Keratinocyte (primary cell): ENCODE results near the gene MGME1.

Experiments used
- EZH2 ChIP-seq: IDR thresholded peaks from one replicate; pipeline ENCODE4 v1.6.1; 2012; ENCODE audit warnings: inconsistent platforms, mild to moderate bottlenecking, low read length, moderate library complexity
- TF ChIP-seq, protein P1 (sequence below), 3 experiments: IDR thresholded peaks in 1 of 3; conservative IDR thresholded peaks in 1 of 3; optimal IDR thresholded peaks in 1 of 3; 2 replicates in 2 of 3; 3 replicates in 1 of 3; pipeline versions ENCODE3 to v1.5.1; 2011; ENCODE audit warnings: low read length in 3 of 3, mild to moderate bottlenecking in 3 of 3, moderate library complexity in 2 of 3, control low read depth in 1 of 3, inconsistent platforms in 1 of 3; ENCODE audit not compliant: insufficient read depth in 2 of 3; ENCODE audit errors: extremely low read depth in 1 of 3

DNA sequence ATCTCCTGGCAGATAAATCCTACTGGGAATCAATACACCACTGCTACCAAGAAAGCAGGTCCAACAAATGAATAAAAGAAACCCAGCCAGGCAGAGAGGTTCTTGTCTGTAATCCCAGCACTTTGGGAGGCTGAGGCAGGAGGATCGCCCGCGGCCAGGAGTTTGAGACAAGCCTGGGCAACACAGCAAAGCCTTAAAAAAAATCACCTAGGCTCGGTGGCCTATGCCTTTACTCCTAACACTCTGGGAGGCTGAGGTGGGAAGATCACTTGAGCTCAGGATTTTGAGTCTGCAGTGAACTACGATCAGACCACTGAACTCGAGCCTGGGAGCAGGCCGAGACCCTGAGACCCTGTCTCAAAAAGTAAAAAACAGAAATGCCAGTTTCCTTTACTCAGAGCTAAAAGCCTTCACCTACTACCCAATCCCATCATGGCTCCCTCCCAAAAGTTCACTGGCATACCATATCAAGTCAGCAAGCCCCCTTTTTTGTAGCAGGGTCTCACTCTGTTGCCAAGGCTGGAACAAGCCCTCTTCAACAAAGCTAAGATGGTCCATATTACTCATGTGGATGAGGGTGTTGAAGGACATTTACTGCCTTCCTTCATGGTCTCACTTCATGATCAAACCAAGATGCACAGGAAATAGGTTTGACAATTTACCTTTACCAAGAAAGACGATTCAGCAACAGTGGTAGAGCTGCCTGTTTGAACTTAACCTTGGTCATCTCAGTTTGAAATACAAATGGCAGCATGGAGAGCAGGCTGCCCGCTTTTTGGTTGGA, 5.5 kb upstream of the MGME1 start:
- TF ChIP-seq, protein P1, sequence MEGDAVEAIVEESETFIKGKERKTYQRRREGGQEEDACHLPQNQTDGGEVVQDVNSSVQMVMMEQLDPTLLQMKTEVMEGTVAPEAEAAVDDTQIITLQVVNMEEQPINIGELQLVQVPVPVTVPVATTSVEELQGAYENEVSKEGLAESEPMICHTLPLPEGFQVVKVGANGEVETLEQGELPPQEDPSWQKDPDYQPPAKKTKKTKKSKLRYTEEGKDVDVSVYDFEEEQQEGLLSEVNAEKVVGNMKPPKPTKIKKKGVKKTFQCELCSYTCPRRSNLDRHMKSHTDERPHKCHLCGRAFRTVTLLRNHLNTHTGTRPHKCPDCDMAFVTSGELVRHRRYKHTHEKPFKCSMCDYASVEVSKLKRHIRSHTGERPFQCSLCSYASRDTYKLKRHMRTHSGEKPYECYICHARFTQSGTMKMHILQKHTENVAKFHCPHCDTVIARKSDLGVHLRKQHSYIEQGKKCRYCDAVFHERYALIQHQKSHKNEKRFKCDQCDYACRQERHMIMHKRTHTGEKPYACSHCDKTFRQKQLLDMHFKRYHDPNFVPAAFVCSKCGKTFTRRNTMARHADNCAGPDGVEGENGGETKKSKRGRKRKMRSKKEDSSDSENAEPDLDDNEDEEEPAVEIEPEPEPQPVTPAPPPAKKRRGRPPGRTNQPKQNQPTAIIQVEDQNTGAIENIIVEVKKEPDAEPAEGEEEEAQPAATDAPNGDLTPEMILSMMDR (optimal IDR thresholded peaks at IDR 0.05 in 1 of 3, IDR thresholded peaks at IDR 0.05 in 1 of 3, conservative IDR thresholded peaks at IDR 0.05 in 1 of 3; ENCODE audit: extremely low read depth in 1 of 3, insufficient read depth in 2 of 3, low read length in 3 of 3) = no peak
- no peak for TF ChIP-seq EZH2
